Fibroblast of lung (primary cell): ENCODE data around the gene NCKIPSD. TPM values are rescaled to one million over a fixed set of nuclear protein-coding genes. Genes with fewer than 3 reads are reported as not detected.

Experiments used
- DNase-seq, 2 donors: peaks; one replicate each; pipeline versions ENCODE4 v3.0.0 to v3.0.0-alpha.2; 2010; ENCODE audit warnings: low read depth in 2 of 2
- H2AFZ ChIP-seq: 2 replicates; pipeline ENCODE4 v1.5.1; 2012; ENCODE audit warnings: low read length, control low read depth, inconsistent platforms
- H3K27ac ChIP-seq: 2 replicates; pipeline ENCODE4 v1.5.1; 2011; ENCODE audit warnings: low read length, control low read depth; ENCODE audit not compliant: insufficient read depth
- H3K27me3 ChIP-seq: 2 replicates; pipeline ENCODE4 v1.5.1; 2011; ENCODE audit warnings: mild to moderate bottlenecking, low read length; ENCODE audit not compliant: control insufficient read depth, insufficient read depth
- H3K36me3 ChIP-seq: 2 replicates; pipeline ENCODE4 v1.5.1; 2011; ENCODE audit warnings: low read length; ENCODE audit not compliant: control insufficient read depth, insufficient read depth
- H3K4me1 ChIP-seq: 2 replicates; pipeline ENCODE4 v1.5.1; 2011; ENCODE audit warnings: low read length; ENCODE audit not compliant: control insufficient read depth, insufficient read depth; ENCODE audit errors: extremely low read depth
- H3K4me2 ChIP-seq: 2 replicates; pipeline ENCODE4 v1.5.1; 2011; ENCODE audit warnings: low read length, control low read depth; ENCODE audit not compliant: insufficient read depth; ENCODE audit errors: extremely low read depth
- H3K4me3 ChIP-seq, 4 experiments: fragments of 200-600 bp in 1 of 4; sonication (generic) in 1 of 4; replicated peaks in 1 of 4; 2 replicates each; pipeline ENCODE4 v1.5.1; 2011 to 2016; ENCODE audit warnings: low read length in 4 of 4, low read depth in 3 of 4, mild to moderate bottlenecking in 3 of 4, control low read depth in 2 of 4, inconsistent platforms in 1 of 4, mixed read lengths in 1 of 4; ENCODE audit not compliant: insufficient read depth in 1 of 4; ENCODE audit errors: control extremely low read depth in 1 of 4
- H3K79me2 ChIP-seq: 2 replicates; pipeline ENCODE4 v1.5.1; 2012; ENCODE audit warnings: mild to moderate bottlenecking, low read length, inconsistent platforms; ENCODE audit not compliant: control insufficient read depth, insufficient read depth
- H3K9ac ChIP-seq: 2 replicates; pipeline ENCODE4 v1.5.1; 2011; ENCODE audit warnings: mild to moderate bottlenecking, low read length, control low read depth; ENCODE audit not compliant: insufficient read depth
- H3K9me3 ChIP-seq: 2 replicates; pipeline ENCODE4 v1.5.1; 2012; ENCODE audit warnings: low read depth, low read length; ENCODE audit not compliant: control insufficient read depth, insufficient read depth
- H4K20me1 ChIP-seq: 2 replicates; pipeline ENCODE4 v1.5.1; 2011; ENCODE audit warnings: low read length; ENCODE audit not compliant: control insufficient read depth, insufficient read depth; ENCODE audit errors: extremely low read depth
- EZH2 ChIP-seq: IDR thresholded peaks from 2 replicates; pipeline ENCODE4 v1.5.1; 2012; ENCODE audit warnings: low read length, control low read depth, mild to moderate bottlenecking; ENCODE audit errors: missing control alignments
- polyA plus RNA-seq, 2 donors: library from polyadenylated mRNA; depleted of rRNA in 1 of 2; stranded (reverse) in 1 of 2; unstranded in 1 of 2; fragments of >200 nt; gene quantifications; 2 replicates each; pipeline ENCODE4 v1.2.1, GENCODE V29; 2011 to 2012; ENCODE audit warnings: missing spikeins in 1 of 2
- total RNA-seq: library from RNA; depleted of rRNA; stranded (reverse); fragments of >200 nt; gene quantifications from 2 replicates; pipeline ENCODE4 v1.2.1, GENCODE V29; 2014
- TF ChIP-seq, protein P1 (sequence below), 2 donors: IDR thresholded peaks in 1 of 2; conservative IDR thresholded peaks in 1 of 2; 1 replicate in 1 of 2; 2 replicates in 1 of 2; pipeline ENCODE4 v1.5.1; 2011 to 2012; ENCODE audit warnings: low read length in 2 of 2, control low read depth in 1 of 2, inconsistent platforms in 1 of 2, low read depth in 1 of 2, mild to moderate bottlenecking in 1 of 2

NCKIPSD gene
- total and polyA plus RNA-seq, 2 donors (not counting 1 experiment from before 2014, with no cell fraction given), result 14.6 to 23.3 TPM

DNA sequence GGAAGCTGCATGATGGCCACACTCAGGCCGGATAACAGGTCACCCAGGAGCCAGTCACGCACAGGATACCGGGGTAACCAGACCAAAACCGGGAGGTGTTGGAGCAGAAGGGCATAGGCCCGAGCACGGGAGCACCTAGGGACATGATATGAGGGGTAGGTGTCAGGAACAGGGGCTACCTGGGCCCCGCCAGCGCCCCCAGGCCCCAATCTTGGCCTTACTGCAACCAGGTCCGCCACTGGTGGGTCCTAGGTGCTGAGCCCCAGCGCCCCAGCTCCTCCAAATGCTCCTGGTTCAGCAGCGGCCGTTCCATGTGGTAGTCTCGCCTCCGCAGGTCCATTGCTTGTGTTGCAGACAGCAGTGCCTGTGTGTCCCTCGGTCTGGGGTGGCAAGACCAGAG is 52.5 kb downstream of the NCKIPSD start:
- H3K4me1 ChIP-seq, result peaks cover 6% of the 10 kb centered on the region
- peaks cover 26% of the 10 kb centered on the region for H3K36me3 ChIP-seq

DNA sequence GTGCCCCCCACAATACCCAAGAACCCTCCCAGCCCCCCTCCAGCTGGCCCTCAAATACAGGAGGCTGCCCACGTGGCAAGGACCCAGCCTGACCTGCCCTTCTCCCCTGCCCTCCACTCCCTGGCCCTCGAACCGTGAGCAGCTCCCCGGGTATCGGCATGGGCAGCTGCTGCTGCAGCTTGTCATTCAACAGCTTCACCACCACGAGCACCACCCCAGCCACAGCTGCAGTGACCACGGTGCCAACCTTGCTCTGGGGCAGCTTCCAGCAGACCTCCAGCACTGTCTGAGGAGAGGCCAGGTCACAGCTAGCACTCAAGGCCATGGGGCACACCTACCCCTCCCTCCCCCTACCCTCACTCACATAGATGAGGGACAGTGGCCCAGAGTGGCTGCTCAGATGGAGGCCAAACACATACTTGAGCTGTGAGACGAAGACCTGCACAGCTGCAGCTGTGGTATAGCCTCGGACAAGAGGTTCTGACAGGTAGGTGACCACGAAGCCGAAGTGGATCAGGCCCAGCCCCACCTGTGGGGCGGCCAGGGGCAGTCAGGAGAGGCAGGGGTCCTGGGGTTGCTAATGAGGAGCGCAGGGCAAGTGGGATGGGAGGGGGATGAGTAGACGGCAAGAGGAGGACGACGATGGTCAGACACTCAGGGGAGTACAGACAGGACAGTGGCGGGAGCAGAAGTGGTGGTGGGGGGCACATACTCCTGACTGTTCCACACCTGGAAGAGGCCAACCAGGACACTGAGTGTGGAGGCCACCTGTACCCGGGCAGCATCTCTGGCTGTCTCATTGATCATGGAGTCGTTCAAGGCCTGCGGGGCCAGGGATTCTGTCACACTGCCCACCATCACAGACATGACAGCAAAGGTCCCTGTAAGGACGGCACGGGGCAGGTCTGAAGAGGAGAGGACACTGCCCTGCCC is 53.9 kb downstream of the NCKIPSD start:
- TF ChIP-seq, protein P1, sequence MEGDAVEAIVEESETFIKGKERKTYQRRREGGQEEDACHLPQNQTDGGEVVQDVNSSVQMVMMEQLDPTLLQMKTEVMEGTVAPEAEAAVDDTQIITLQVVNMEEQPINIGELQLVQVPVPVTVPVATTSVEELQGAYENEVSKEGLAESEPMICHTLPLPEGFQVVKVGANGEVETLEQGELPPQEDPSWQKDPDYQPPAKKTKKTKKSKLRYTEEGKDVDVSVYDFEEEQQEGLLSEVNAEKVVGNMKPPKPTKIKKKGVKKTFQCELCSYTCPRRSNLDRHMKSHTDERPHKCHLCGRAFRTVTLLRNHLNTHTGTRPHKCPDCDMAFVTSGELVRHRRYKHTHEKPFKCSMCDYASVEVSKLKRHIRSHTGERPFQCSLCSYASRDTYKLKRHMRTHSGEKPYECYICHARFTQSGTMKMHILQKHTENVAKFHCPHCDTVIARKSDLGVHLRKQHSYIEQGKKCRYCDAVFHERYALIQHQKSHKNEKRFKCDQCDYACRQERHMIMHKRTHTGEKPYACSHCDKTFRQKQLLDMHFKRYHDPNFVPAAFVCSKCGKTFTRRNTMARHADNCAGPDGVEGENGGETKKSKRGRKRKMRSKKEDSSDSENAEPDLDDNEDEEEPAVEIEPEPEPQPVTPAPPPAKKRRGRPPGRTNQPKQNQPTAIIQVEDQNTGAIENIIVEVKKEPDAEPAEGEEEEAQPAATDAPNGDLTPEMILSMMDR (conservative IDR thresholded peaks at IDR 0.05 in 1 of 2, IDR thresholded peaks at IDR 0.05 in 1 of 2; ENCODE audit: low read depth in 1 of 2, low read length in 2 of 2), result no peak
- TF ChIP-seq EZH2, result no peak
- no peak overlapping the region for H3K9ac ChIP-seq
- no peak overlapping the region for H3K4me2 ChIP-seq
- no peak overlapping the region for H3K4me3 ChIP-seq
- no peak overlapping the region for H3K27ac ChIP-seq
- no peak overlapping the region for H2AFZ ChIP-seq
- H4K20me1 ChIP-seq, result no peaks in the 10 kb centered on the region
- DNase-seq, result no peak
- no peaks in the 10 kb centered on the region for H3K27me3 ChIP-seq
- H3K36me3 ChIP-seq, result peaks cover 30% of the 10 kb centered on the region
- peaks cover 6% of the 10 kb centered on the region for H3K4me1 ChIP-seq
- peaks cover 6% of the 10 kb centered on the region for H3K79me2 ChIP-seq
- H3K9me3 ChIP-seq, result no peaks in the 10 kb centered on the region

More for the DNA sequence above, 52.5 kb downstream of the NCKIPSD start:
- H3K4me3 ChIP-seq, result no peak overlapping the region
- H3K4me2 ChIP-seq, result no peak overlapping the region
- H3K27me3 ChIP-seq, result no peaks in the 10 kb centered on the region
- no peak overlapping the region for H2AFZ ChIP-seq
- no peak overlapping the region for H3K9ac ChIP-seq
- H3K9me3 ChIP-seq, result no peaks in the 10 kb centered on the region
- no peak for TF ChIP-seq EZH2
- TF ChIP-seq, protein P1 (conservative IDR thresholded peaks at IDR 0.05 in 1 of 2, IDR thresholded peaks at IDR 0.05 in 1 of 2; ENCODE audit: low read depth in 1 of 2, low read length in 2 of 2), result no peak
- peaks cover 6% of the 10 kb centered on the region for H3K79me2 ChIP-seq
- H3K27ac ChIP-seq, result no peak overlapping the region
- no peak for DNase-seq
- H4K20me1 ChIP-seq, result no peaks in the 10 kb centered on the region

DNA sequence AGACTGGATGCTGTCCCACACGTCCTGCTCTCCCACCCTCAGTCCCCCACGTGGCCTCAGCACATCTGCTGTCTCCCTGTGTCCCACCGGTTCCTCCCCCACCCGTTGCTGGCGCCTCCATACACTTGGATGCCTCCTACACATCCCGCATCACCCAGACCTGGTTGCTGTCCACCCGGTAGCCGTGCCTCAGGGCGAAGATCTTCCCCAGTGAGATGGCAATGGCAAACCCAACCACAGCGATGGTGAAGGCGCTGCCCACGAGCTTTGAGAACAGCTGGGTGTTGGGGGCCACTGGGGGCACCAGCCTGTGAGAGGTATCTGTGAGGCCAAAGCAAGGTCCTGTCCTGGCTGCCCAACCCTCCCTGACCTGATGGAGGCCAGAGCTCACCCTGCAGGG is 54.9 kb downstream of the NCKIPSD start:
- no peaks in the 10 kb centered on the region for H4K20me1 ChIP-seq
- H3K4me2 ChIP-seq, result no peak overlapping the region
- H2AFZ ChIP-seq, result no peak overlapping the region
- peaks cover 33% of the 10 kb centered on the region for H3K36me3 ChIP-seq
- no peaks in the 10 kb centered on the region for H3K9me3 ChIP-seq
- no peak for DNase-seq
- peaks cover 6% of the 10 kb centered on the region for H3K79me2 ChIP-seq
- no peaks in the 10 kb centered on the region for H3K27me3 ChIP-seq
- no peak overlapping the region for H3K9ac ChIP-seq
- TF ChIP-seq EZH2, result no peak
- TF ChIP-seq, protein P1 (conservative IDR thresholded peaks at IDR 0.05 in 1 of 2, IDR thresholded peaks at IDR 0.05 in 1 of 2; ENCODE audit: low read depth in 1 of 2, low read length in 2 of 2), result no peak
- H3K4me3 ChIP-seq, result no peak overlapping the region
- peaks cover 6% of the 10 kb centered on the region for H3K4me1 ChIP-seq
- no peak overlapping the region for H3K27ac ChIP-seq
